Prostate gland (tissue), 2 donors: ENCODE data around the gene RTP3.
"Not testable (repeated sequence)": the region's sequence is repeated elsewhere in the genome, so short reads cannot be mapped to it uniquely, and the experiment has no call there.

Source experiments
- POLR2A ChIP-seq: fragments of 450-650 bp; IDR thresholded peaks from one replicate; pipeline ENCODE4 v1.6.1; 2016; ENCODE audit warnings: antibody characterized with exemption, mild to moderate bottlenecking
- POLR2AphosphoS5 ChIP-seq: sonication (generic); formaldehyde crosslinking; IDR thresholded peaks from one replicate; pipeline ENCODE4 v1.6.1; 2017; ENCODE audit warnings: antibody characterized with exemption
- TF ChIP-seq, protein P1 (sequence below), 4 experiments: fragments of 200-600 bp in 2 of 4; fragments of 450-650 bp in 2 of 4; sonication (generic) in 2 of 4; IDR thresholded peaks; 1 replicate in 3 of 4; 2 replicates in 1 of 4; pipeline ENCODE4 v1.5.1; 2016 to 2019; ENCODE audit warnings: antibody characterized with exemption in 4 of 4, mild to moderate bottlenecking in 2 of 4, moderate library complexity in 2 of 4

GRCh38 chr3:46538425-46538802 lies 40.6 kb downstream of the RTP3 start:
- TF ChIP-seq, protein P1, sequence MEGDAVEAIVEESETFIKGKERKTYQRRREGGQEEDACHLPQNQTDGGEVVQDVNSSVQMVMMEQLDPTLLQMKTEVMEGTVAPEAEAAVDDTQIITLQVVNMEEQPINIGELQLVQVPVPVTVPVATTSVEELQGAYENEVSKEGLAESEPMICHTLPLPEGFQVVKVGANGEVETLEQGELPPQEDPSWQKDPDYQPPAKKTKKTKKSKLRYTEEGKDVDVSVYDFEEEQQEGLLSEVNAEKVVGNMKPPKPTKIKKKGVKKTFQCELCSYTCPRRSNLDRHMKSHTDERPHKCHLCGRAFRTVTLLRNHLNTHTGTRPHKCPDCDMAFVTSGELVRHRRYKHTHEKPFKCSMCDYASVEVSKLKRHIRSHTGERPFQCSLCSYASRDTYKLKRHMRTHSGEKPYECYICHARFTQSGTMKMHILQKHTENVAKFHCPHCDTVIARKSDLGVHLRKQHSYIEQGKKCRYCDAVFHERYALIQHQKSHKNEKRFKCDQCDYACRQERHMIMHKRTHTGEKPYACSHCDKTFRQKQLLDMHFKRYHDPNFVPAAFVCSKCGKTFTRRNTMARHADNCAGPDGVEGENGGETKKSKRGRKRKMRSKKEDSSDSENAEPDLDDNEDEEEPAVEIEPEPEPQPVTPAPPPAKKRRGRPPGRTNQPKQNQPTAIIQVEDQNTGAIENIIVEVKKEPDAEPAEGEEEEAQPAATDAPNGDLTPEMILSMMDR (IDR thresholded peaks at IDR 0.05), result not testable (repeated sequence)
- not testable (repeated sequence) for TF ChIP-seq POLR2A, POLR2AphosphoS5
